ENCODE data around the gene GGCT.

The GGCT gene

GRCh38 chr7:30459591-30460245 lies 44.9 kb downstream of the GGCT start:
- peak; percentile 67 for DNase-seq

- DNase-seq = no peak
Observed at GRCh38 chr7:30458311-30458710, 46.3 kb downstream of the GGCT start.

GRCh38 chr7:30453921-30454320 lies 50.7 kb downstream of the GGCT start:
- no peak for DNase-seq

- no peak for DNase-seq
Observed at GRCh38 chr7:30453016-30453415, 51.6 kb downstream of the GGCT start.

GRCh38 chr7:30452280-30452930 lies 52.2 kb downstream of the GGCT start:
- no peak for DNase-seq

- DNase-seq = no peak
Observed at GRCh38 chr7:30451539-30452279, 52.9 kb downstream of the GGCT start.

- no peak for DNase-seq
Observed at GRCh38 chr7:30450983-30451497, 53.6 kb downstream of the GGCT start.

- no peak for DNase-seq
Observed at GRCh38 chr7:30450240-30450982, 54.2 kb downstream of the GGCT start.

GRCh38 chr7:30448461-30449189 lies 56.0 kb downstream of the GGCT start:
- no peak for DNase-seq

GRCh38 chr7:30447466-30447865 lies 57.2 kb downstream of the GGCT start:
- no peak for DNase-seq
